Measurements from ENCODE around the gene CCDC9. TPM values are rescaled to one million over a fixed set of nuclear protein-coding genes. Genes with fewer than 3 reads are reported as not detected.

CCDC9 gene
- total RNA-seq, 4 donors from 2014 or later, result 12.1 to 104 (median 35.8) TPM

DNA sequence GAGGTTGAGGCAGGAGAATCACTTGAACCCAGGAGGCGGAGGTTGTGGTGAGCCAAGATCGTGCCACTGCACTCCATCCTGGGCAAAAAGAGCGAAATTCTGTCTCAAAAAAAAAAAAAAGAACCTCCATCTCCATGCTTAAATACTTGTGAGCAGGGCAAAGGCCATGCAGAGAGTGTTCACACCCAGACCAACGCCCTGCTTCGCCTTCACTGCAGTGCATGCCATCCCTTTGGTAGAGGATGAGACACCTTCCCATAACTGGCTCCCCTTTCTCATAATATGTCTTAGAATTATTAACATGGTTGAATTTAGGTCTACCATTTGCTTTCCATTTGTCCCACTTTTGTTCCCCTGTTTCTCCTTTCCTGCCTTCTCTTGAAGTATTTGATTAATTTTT is 40.7 kb upstream of the CCDC9 start:
- no peak for TF ChIP-seq POLR2A (IDR thresholded peaks at IDR 0.05)
- TF ChIP-seq, protein P1, sequence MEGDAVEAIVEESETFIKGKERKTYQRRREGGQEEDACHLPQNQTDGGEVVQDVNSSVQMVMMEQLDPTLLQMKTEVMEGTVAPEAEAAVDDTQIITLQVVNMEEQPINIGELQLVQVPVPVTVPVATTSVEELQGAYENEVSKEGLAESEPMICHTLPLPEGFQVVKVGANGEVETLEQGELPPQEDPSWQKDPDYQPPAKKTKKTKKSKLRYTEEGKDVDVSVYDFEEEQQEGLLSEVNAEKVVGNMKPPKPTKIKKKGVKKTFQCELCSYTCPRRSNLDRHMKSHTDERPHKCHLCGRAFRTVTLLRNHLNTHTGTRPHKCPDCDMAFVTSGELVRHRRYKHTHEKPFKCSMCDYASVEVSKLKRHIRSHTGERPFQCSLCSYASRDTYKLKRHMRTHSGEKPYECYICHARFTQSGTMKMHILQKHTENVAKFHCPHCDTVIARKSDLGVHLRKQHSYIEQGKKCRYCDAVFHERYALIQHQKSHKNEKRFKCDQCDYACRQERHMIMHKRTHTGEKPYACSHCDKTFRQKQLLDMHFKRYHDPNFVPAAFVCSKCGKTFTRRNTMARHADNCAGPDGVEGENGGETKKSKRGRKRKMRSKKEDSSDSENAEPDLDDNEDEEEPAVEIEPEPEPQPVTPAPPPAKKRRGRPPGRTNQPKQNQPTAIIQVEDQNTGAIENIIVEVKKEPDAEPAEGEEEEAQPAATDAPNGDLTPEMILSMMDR (IDR thresholded peaks at IDR 0.05), result no peak
- H3K27ac ChIP-seq, result no peak overlapping the region
- DNase-seq, result peak in 2 of 3 donors; percentile 63 to 81

DNA sequence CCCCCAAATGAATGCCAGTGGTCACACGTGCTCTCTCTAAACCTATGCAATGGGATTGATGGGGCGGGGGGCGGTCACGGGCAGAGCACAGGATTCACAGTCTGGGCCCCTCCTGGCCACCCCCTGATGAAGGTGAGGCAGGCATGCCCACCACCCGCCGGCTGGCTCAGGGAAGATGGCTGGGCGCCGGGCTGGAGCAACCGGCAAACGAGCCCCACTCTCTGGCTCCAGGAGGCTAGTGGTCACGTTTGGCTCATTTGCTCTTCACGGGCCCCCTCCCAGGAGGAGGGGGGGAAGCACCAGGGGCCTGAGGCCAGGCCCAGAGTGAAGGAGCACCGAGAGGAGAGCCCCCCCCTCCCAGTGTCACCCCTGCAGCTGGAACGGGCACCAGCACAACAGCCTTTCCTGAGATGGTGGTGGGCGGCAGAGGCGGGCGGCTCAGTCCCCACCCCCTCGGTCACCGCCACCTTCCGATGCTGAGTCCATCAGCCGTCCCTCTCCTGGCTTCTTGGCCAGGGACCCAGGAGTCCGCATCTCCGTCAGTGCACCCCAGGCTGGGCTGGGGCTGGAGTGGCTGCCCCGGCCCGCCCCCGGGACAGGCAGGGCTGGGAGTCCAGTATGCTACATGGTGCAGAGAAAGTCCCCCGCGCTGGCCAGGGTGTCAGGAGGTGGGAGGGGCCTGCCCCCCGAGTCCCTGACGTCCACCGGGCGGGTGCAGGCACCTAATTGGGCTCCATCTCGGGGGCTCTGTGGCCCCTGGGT is 35.1 kb upstream of the CCDC9 start:
- TF ChIP-seq POLR2A (IDR thresholded peaks at IDR 0.05), result no peak
- TF ChIP-seq, protein P1 (IDR thresholded peaks at IDR 0.05), result no peak
- no peak for DNase-seq
- Histone ChIP-seq H3K9me3 (no peaks in the 10 kb centered on the region), H3K4me3 (no peak overlapping the region), H3K27me3 (no peaks in the 10 kb centered on the region), H3K27ac (no peak overlapping the region), H3K36me3 (peaks cover 0 to 21% (median 0%) of the 10 kb centered on the region in 3 donors), H3K4me1 (peaks cover 0 to 7% (median 0%) of the 10 kb centered on the region in 4 donors)

More for the DNA sequence above, 40.7 kb upstream of the CCDC9 start:
- Histone ChIP-seq H3K4me3 (no peak overlapping the region), H3K27me3 (no peaks in the 10 kb centered on the region), H3K9me3 (no peaks in the 10 kb centered on the region), H3K36me3 (peaks cover 0 to 3% (median 0%) of the 10 kb centered on the region in 3 donors), H3K4me1 (peaks cover 0 to 5% (median 0%) of the 10 kb centered on the region in 4 donors)

DNA sequence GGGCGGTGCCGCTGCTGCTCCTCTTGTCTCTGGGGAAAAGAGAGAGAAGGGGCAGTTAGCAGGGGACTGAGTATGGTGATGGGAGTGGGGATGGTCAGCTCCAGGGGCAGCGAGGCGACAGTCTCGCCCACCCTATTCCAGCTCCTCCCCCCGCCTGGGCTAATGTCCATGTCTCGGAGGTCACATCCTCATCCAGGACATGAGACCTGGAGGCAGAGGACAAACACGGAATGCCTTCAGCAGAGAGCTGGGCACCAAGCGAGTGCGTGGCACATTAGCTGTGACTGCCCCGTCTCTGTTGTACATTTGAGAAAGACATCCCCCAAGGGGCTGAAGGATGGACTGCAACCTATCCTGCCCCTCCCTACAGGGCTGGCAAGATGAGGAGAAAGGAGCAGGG is 34.4 kb upstream of the CCDC9 start:
- Histone ChIP-seq H3K4me3 (no peak overlapping the region), H3K9me3 (no peaks in the 10 kb centered on the region), H3K27me3 (no peaks in the 10 kb centered on the region), H3K4me1 (peaks cover 0 to 13% (median 4%) of the 10 kb centered on the region in 4 donors), H3K36me3 (peaks cover 0 to 21% (median 0%) of the 10 kb centered on the region in 3 donors), H3K27ac (no peak overlapping the region)
- no peak for TF ChIP-seq POLR2A (IDR thresholded peaks at IDR 0.05)
- TF ChIP-seq, protein P1 (IDR thresholded peaks at IDR 0.05), result no peak
- no peak for DNase-seq

DNA sequence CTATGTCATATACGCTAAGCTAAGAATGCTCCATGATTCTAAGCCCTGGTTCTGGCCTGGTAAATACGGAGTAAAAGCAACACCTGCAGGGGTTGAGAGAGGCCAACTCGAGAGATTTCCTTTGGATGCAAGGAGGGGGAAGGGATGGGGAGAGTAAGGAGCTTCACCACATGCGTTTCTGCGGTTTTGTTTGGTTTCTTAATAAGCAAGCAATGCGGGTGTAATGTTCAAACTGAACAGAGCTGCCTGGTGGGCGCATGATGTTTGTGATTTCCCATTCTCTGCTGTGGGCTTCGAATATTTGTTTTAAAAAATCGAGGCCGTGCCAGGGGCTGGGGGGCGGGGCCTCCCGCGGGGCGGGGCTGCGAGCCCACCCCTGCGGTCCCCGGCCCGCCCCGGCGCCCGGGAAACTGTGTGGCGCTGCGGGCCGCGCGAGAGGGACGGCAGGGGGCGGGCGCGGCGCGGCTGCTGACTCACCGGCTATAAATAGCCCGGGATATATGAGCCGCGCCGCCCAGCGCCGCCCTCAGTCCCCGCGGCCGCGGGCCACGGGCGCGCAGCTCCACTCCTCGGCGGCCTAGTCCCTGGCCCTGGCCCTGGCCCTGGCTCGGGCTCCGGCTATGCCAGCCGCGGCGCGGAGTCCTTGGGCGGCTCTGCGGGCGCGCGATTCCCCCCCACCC is 30.4 kb upstream of the CCDC9 start:
- Histone ChIP-seq H3K9me3 (no peaks in the 10 kb centered on the region), H3K36me3 (peaks cover 0 to 15% (median 0%) of the 10 kb centered on the region in 3 donors), H3K27me3 (no peaks in the 10 kb centered on the region), H3K4me1 (peaks cover 4 to 42% (median 25%) of the 10 kb centered on the region in 4 donors), H3K27ac (peak overlapping the region; percentile 97 to 100 (median 99)), H3K4me3 (peak overlapping the region; percentile 47 to 96 (median 80))
- DNase-seq, result peak; percentile 87 to 94 (median 93)
- peak; percentile 100 for TF ChIP-seq POLR2A (IDR thresholded peaks at IDR 0.05)
- TF ChIP-seq, protein P1 (IDR thresholded peaks at IDR 0.05), result peak; percentile 38 to 71 (median 62)

DNA sequence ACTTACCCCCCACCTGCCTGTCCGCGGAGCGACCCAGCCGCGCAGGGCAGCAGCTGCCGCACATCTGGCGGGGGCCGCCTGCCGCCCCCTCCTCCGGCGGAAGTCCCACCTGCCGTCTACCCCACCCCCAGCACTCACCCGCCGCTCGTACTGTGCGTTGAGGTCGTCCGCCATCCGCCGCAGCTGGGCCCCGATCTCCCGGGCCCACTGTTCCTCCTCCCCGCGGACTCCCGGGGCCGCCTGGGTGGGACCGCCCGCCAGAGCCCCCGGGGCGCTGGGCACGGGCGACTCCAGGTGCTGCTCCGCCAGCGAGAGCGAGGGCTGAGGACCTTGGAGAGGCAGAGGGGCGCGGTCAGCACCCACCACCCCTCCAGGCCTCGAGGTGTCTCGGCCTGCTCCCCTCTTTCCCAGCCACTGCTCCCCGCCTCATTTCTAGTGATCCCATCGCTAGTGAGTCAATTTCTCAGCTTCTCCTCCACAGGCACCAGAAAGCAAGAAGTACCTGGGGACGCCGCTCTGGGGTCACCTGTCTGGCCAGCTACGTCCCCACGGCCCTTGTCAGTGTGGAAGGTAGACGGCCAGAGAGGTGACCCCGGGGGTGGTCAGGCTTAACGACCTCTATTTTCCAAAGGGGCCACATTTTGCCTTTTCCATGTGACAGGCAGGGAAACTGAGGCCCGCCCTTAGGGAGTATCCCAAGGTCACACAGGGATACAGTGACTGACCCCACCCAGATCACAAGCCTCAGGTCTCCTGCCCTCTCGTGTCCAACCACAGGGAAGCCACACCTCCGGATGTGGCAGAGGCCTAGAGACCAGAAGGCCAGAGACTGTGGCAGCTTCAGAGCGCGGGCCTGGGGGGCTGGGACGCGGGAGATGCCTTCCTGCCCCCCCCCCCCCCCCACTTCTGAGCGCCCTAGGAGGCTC is 29.6 kb upstream of the CCDC9 start:
- peaks cover 4 to 46% (median 27%) of the 10 kb centered on the region in 4 donors for H3K4me1 ChIP-seq
- no peaks in the 10 kb centered on the region for H3K9me3 ChIP-seq
- peak overlapping the region; percentile 97 to 100 (median 99) for H3K27ac ChIP-seq
- peak overlapping the region; percentile 47 to 96 (median 80) for H3K4me3 ChIP-seq
- TF ChIP-seq, protein P1 (IDR thresholded peaks at IDR 0.05), result peak in 2 of 6 experiments; percentile 8 to 12
- TF ChIP-seq POLR2A (IDR thresholded peaks at IDR 0.05), result peak; percentile 63 to 81
- peak; percentile 84 to 94 (median 91) for DNase-seq
- H3K27me3 ChIP-seq, result no peaks in the 10 kb centered on the region
- peaks cover 0 to 7% (median 0%) of the 10 kb centered on the region in 3 donors for H3K36me3 ChIP-seq

All from Peyer's patch (tissue), 4 donors.